Activated naive CD4-positive, alpha-beta T cell treated with anti-CD3 and anti-CD28 coated beads, Interleukin-2, amount 50 U/mL, for 16 hours (primary cell): ENCODE results near the gene WNK4.
A peak's percentile ranks its signal among the peaks of the same experiment; 100 is the strongest.
"Not testable (repeated sequence)": the region's sequence is repeated elsewhere in the genome, so short reads cannot be mapped to it uniquely, and the experiment has no call there.

Source experiments
- DNase-seq: peaks from one replicate; pipeline ENCODE4 v3.0.0-alpha.2; 2020

Gene WNK4

GRCh38 chr17:42779936-42780850 lies at the start of gene WNK4:
WNK4 (plus strand) TSS chr17:42780610; CDS start chr17:42780699, 89 bp downstream.
- DNase-seq: no peak

GRCh38 chr17:42740699-42741098 lies 39.7 kb upstream of the WNK4 start:
- no peak for DNase-seq

- not testable (repeated sequence) for DNase-seq
These were observed 37.5 kb upstream of the WNK4 start for GRCh38 chr17:42742916-42743315.

GRCh38 chr17:42743595-42744282 lies 36.7 kb upstream of the WNK4 start:
- no peak for DNase-seq

- peak; percentile 77 for DNase-seq
These were observed 36.1 kb upstream of the WNK4 start for GRCh38 chr17:42744283-42744805.

GRCh38 chr17:42744806-42745617 lies 35.4 kb upstream of the WNK4 start, which contains the start of gene EZH1:
EZH1 (minus strand) TSS chr17:42745040; CDS start chr17:42728941, 16,099 bp downstream.
- peak; percentile 89 for DNase-seq

- no peak for DNase-seq
These were observed 32.1 kb upstream of the WNK4 start for GRCh38 chr17:42748202-42748907.

- DNase-seq: no peak
These were observed 31.3 kb upstream of the WNK4 start for GRCh38 chr17:42748908-42749798.

GRCh38 chr17:42750739-42751344 lies 29.6 kb upstream of the WNK4 start:
- no peak for DNase-seq

- no peak for DNase-seq
These were observed 28.8 kb upstream of the WNK4 start for GRCh38 chr17:42751628-42752027.

- DNase-seq: no peak
These were observed 25.6 kb upstream of the WNK4 start for GRCh38 chr17:42754782-42755181.

GRCh38 chr17:42759982-42760651 lies 20.3 kb upstream of the WNK4 start:
- no peak for DNase-seq

- peak; percentile 31 for DNase-seq
These were observed 19.5 kb upstream of the WNK4 start, which contains the start of gene RAMP2 for GRCh38 chr17:42760652-42761581. RAMP2 (plus strand) TSS chr17:42761227; CDS start chr17:42761262, 35 bp downstream.

- DNase-seq: no peak
These were observed 18.8 kb upstream of the WNK4 start for GRCh38 chr17:42761638-42762037.

- DNase-seq: no peak
These were observed 14.3 kb upstream of the WNK4 start for GRCh38 chr17:42766124-42766523.

- DNase-seq: no peak
These were observed 12.9 kb upstream of the WNK4 start for GRCh38 chr17:42767512-42767911.

- DNase-seq: not testable (repeated sequence)
These were observed 12.4 kb upstream of the WNK4 start for GRCh38 chr17:42768006-42768405.

- not testable (repeated sequence) for DNase-seq
These were observed 10.4 kb upstream of the WNK4 start for GRCh38 chr17:42769964-42770363.

GRCh38 chr17:42772945-42773289 lies 7.5 kb upstream of the WNK4 start:
- DNase-seq: no peak
